Erythroblast (primary cell): ENCODE results near the gene KNCN.

Experiments used
- DNase-seq, 2 experiments: peaks; one replicate each; lab custom pipeline; 2025; lab: John Stamatoyannopoulos, UW
- GATA1 ChIP-seq: IDR thresholded peaks from 2 replicates; pipeline ENCODE4 v1.6.1; 2011; ENCODE audit warnings: low read depth, mild to moderate bottlenecking, control low read depth, low read length, moderate library complexity
- POLR2A ChIP-seq: IDR thresholded peaks from 2 replicates; pipeline ENCODE4 v1.6.1; 2011; ENCODE audit warnings: mild to moderate bottlenecking, low read length

The KNCN gene

DNA sequence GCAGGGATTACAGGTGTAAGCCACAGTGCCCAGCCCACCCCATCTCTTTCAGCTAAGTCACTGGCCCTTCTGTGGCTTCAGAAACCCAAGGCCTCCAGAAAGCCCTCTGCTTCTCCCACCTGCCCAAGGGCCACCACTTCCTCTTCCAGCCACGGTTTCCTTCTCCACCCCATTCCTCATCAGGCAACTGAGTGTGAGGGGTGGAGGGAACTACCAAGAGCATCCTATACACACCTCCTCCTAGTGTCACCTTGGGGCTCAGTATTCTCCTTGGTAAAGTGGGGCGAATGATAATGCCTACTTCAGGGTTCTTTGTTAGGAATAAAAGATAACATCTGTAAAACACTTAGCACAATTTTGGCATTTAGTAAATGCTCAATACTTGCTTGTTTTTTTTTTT lies 30.0 kb downstream of the KNCN start:
- TF ChIP-seq POLR2A (no peak), GATA1 (no peak)
- no peak for DNase-seq

DNA sequence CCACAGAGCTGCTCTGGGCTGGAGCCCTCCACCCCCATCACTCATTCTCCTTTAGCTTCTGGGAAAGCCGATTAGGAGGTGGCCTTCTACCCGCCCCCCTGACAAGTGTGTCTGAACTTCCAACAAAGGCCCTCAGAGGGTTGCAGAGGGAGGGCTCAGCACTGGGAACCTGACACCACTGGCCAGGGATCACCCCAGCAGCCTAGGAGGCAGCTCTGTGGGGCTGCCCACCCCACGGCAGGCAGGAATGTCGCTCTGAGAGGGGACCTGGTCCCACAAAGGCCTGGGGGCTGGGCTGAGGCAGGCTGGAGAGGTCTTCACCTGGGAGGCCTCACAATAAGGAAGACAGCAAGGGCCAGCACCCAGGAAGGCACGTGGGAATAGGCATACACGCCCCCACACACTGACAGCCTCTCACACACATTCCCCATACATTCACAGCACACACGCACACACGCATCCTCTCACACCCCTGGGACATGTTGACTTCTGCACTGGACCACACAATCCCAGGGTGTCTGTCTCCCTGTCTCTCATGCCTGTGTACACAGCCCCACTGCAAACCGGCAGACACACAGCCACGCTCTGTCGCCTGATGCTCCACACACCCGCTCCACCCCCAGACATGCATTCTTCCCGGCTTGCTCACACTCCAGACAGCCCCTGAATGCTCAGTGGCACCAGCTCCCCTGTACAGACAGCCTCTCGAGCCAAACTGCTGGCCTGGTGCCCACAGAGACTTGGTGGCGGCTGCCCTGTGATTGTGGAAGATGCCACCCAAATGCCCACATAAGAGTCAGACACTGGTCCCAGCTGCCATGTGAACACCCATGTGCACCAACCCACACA lies 31.2 kb downstream of the KNCN start:
- DNase-seq, result no peak
- no peak for TF ChIP-seq GATA1
- no peak for TF ChIP-seq POLR2A

DNA sequence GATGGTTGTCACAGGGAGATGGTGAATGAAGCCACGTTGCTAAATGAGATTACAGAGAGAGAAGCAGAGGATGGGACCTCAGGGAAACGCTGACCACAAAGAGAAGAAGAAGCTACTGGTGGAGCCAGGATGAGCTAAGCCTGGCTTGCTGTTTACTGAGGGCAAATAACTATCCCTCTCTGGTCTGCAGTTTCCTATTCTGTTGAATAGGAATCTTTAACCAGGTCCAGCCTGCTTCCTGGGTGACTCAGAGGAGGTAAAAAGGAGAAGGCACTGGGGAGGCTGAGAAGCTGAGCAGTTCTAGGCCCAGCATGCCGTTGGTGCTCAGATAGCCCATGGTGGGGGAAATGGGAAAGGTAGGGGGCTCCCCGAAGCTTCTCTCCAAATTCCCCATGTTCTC lies 32.2 kb downstream of the KNCN start:
- no peak for DNase-seq
- TF ChIP-seq GATA1 (no peak), POLR2A (no peak)

DNA sequence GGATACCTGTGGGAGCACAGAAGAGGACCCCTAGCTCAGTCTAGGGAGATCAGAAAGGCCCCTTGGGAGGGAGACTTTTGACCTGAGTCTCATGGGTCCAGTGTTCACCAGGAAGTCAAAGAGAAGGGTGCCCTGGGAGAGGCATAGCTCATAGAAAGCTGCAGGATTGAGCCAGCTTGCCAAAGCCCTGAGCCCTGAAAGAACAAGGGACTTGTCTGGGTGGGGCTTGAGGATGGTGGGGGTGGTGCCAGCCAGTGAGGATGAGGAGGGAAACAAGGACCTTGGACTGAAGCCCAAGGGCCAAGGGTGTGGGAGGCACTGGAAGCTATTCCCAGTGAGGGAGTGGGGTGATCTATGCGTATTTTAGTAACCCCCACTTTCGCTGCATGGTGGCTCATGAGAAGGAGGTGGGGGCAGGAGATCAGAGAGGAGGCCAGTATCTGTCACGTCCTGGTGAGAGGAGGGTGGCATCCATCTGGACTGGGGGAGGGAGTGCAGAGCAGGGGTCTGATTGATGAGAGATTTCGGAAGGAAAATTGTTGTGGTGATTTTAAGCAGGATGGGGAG lies 33.4 kb downstream of the KNCN start:
- DNase-seq, result no peak
- TF ChIP-seq POLR2A, result no peak
- no peak for TF ChIP-seq GATA1

GRCh38 chr1:46517010-46517600 lies 34.3 kb downstream of the KNCN start:
- DNase-seq, result no peak
- TF ChIP-seq GATA1 (no peak), POLR2A (no peak)

GRCh38 chr1:46516200-46516950 lies 35.1 kb downstream of the KNCN start:
- TF ChIP-seq POLR2A (no peak), GATA1 (no peak)
- no peak for DNase-seq

DNA sequence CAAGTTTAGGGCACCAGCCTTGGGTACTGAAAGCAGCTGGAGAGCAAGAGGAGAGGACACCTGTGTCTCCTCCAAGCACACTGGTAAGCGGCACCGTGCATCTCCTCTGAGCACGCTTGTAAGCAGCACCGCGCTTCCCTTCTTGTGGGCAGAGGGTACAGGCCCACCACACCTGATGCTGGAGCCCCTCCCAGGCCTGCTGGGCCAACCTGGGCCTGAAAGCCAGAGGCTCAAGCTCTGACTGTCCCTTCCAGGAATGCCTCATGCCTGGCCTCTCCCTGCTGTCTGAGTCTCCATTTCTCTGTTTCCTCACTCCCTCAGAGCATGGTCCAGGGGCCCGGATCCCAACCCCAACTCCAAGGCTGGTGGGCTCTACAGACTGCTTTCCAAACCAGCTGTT lies 35.9 kb downstream of the KNCN start:
- TF ChIP-seq POLR2A (no peak), GATA1 (no peak)
- no peak for DNase-seq

GRCh38 chr1:46513536-46513935 lies 37.9 kb downstream of the KNCN start:
- no peak for DNase-seq
- TF ChIP-seq POLR2A (no peak), GATA1 (no peak)

GRCh38 chr1:46512792-46513190 lies 38.7 kb downstream of the KNCN start:
- TF ChIP-seq POLR2A (no peak), GATA1 (no peak)
- DNase-seq, result no peak

- TF ChIP-seq GATA1, result no peak
- no peak for DNase-seq
Measured at GRCh38 chr1:46512135-46512791, 39.2 kb downstream of the KNCN start.

DNA sequence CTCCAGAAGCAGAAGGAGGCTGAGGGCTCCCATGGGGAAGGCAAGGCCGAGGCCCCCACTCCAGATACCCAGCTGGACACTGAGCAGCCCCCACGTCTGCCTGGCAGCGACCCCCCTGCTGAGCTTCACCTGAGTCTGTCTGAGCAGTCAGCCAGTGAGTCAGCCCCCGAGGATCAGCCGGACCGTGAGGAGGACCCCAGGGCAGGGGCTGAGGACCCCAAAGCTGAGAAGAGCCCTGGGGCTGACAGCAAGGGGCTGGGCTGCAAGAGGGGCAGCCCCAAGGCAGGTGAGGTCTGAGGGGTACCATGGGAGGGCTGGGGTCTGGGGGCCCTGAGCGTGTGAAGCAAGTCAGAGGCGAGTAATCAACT lies 40.5 kb downstream of the KNCN start:
- no peak for TF ChIP-seq POLR2A
- no peak for TF ChIP-seq GATA1
- no peak for DNase-seq

- no peak for TF ChIP-seq GATA1
- no peak for TF ChIP-seq POLR2A
- DNase-seq, result no peak
Measured at GRCh38 chr1:46510341-46510997, 41.0 kb downstream of the KNCN start.

DNA sequence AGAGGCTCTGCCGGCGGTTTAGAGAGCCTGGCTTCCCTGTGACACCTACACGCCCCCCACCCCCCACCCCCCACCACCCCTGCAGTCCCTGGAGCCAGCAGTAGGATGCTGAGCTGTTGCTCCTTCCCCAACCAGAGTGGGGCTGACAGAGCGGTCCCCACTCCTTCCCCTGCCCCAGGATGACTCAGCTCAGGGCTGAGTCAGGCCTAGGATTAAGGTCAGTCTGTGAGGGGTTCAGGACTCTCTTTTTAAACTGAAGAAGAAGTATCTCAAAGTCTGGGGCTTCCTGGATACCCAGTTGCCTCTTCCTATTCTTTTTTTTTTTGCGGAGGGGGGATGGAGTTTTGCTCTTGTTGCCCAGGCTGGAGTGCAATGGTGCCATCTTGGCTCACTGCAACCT lies 42.7 kb downstream of the KNCN start:
- TF ChIP-seq POLR2A (no peak), GATA1 (no peak)
- DNase-seq, result no peak
